Measurements from ENCODE around the gene PGLYRP2.

PGLYRP2 gene

DNA sequence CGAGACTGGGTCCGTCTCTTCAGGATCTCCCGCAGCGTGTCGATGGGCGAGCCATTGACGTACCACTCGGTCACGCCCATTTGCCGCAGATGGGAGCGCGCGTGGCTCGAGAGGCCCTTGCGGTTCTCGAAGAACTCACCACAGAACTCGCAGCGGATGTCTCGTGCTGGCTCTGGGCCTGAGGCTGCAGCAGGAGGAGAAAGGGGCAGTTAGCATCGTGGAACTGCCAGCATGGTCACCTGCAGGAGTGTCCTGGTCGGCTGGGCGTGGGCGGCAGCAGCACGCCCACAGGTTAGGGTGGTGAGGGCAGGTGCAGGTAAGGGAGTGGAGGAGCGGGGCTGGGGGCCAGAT is 52.0 kb downstream of the PGLYRP2 start:
- no peak for DNase-seq (ENCODE audit: low read depth in 1 of 2, low spot score in 1 of 2)

DNA sequence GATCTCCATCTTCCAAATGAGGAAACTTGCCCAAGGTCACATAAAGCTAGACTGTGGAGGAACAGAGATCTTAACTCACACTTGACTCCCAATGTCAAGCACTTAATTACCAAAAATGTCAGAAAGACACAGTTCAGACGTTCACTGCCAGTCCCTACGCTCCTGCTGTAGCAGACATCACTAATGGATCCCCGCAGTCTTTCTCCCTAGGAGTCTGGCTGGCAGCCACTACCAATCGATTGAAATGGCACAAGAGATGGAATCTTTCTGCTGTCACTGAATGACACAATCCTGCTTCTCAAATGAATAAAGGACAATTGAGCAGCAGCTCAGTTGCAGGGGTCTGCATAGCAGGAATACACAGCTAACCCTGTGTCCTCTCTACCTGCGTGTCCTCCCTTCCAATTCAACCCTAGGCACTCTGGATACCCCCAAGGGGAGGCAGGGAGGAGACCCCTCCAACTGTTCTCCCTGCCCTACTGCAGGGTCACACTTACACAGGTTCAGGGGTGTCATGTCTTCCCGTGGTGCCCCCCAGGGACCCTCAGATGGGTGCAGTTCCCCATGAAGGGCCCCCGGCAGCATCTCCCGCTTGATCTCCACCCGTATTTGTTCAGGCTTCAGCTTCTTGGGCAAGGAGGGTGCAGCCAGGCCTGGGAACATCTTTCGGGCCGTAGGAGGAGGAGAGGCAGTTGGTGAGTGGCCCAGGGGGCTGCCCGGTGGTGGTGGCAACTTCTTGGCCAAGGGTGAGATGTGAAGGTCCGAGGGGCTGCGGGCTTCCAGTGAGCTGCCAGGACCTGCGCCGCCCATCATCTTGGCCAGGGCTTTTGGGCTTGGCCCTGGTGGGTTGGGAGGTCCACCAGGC is 52.6 kb downstream of the PGLYRP2 start:
- no peak for DNase-seq (ENCODE audit: low read depth in 1 of 2, low spot score in 1 of 2)

DNA sequence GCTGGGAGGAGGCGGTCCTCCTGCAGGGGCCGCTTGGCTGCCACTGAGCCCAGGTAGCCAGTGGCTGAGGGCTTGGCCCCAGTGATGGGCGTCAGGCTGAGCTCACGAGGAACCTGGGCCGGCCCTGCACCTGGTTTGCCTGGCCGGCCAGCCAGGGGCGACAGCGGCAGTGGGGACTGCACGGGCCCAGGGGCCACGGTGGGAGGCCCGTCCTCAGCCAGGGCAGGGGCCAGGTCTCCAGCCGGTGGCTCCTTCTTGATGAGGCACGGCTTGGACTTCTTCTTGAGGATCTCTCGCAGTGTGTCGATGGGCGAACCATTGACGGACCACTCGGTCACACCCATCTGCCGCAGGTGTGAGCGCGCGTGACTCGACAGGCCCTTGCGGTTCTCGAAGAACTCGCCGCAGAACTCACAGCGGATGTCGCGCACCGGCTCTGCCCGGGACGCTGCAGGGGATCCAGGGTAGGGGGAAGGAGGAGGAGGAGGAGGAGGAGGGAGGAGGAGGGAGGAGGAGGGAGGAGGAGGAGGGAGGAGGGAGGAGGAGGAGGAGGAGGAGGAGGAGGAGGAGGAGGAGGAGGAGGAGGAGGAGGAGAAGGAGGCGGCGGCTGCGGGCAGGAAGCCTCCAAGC is 53.9 kb downstream of the PGLYRP2 start:
- no peak for DNase-seq (ENCODE audit: low read depth in 1 of 2, low spot score in 1 of 2)

GRCh38 chr19:15424692-15425272 is 54.5 kb downstream of the PGLYRP2 start:
- no peak for DNase-seq (ENCODE audit: low read depth in 1 of 2, low spot score in 1 of 2)

DNA sequence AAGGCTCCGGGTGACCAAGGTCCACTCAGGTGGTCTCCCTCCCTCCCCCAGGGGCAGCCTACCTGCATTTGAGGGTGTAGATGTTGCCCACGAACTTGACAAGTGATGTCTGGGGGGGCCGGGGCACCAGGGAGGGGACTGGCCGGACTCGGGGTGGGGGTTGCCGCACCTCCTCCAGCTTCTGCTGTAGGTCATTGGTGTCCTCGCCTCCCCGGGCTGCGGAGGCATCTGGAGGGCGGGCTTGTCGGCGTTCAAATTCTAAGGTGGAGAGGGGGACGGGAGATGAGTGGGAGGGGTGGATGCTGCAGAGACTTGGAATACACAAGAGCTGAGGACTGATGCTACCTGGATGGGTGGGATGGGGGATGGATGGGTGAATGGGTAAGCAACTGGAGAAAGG is 55.2 kb downstream of the PGLYRP2 start:
- DNase-seq (ENCODE audit: low read depth in 1 of 2, low spot score in 1 of 2) = no peak

- no peak for DNase-seq (ENCODE audit: low read depth in 1 of 2, low spot score in 1 of 2)
These were observed 56.2 kb downstream of the PGLYRP2 start for GRCh38 chr19:15423130-15423529.

DNA sequence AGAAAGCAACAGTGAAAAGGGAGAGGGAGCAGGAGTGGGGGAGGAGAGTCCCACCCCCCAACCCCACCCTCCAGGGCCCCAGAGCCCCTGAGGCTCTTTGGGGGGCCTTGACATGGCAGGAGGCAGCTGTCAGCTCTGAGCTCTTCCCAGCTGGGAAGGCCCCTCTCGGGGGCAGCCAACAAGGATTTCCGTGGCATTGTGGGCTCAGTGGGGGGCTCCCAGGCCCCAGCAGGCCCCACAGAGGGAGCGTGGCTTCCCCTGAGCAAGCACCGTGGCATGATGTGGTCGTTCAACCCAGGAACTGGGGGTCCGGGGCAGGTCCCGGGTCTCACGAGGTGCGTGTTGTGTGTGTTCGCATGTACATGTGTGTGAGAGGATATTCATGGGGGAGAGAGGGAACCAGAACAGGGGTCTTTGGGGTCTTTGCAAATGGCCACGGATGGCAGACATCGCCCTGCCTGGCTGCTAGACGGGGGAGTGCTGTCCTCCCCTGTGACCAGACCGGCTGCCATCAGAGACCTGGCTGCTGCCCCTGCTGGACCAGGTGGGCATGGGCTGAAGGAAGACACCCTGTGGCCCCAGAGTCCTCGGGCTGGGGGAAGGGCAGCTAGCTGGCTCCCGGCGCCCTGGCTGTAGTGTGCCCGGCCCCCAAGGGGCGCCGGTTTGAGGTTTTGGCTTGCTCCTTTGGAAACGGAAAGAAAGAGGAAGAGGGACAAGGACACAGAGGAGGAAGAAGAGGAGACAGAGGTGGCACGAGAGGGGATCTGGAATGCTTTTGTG is 56.8 kb downstream of the PGLYRP2 start:
- DNase-seq (ENCODE audit: low read depth in 1 of 2, low spot score in 1 of 2) = no peak

DNA sequence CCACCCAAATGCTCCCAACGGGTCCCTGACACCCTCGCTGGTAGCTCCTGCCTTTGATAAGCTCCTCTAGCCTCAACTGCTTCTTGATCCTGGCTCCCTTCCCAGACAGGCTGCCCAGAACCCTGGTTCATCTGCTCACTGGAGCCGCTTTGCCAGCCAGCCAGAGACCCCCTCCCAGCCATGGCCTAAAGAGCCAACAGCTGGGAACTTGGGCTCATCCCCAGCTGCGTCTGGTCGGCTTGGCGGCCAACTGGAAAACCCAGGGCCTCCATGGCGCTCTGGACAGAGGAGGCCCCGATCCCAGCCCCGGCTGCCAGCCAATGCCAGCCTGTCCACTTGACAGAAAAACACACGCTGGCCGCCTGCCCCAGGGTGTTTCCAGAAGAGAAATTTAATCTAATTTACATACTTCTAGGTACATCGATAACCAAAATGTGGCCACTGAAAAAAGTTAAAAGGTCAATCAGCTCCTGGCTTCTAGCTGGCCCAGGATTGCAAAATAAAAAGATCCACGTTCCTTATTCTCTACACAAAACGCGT is 57.5 kb downstream of the PGLYRP2 start:
- DNase-seq (ENCODE audit: low read depth in 1 of 2, low spot score in 1 of 2) = no peak

DNA sequence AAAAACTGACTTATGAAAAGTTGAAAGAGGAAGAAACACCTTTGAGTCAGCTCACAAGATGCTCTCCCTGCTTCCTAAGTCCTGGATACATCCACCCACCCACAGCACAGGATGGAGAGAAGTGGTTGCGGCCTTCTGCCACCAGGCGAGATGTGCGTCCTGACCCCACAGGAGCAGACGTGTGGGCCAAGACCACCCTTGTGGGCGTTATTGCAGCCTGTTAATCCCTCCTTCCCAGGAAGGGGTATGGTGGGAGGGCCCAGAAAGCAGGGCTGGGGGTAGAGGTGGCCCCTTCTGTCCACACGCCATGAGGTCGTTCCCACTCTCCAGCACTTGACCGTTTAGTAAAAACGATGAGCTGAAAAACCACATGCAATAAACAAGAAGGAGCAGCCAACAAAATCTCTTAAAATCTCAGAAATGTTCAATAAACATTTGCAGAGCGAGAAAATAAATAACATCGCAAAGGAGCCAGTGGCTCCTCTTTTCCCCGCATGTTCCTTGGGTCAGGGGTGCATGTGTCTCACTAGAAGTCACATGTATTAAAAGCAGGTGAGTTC is 58.1 kb downstream of the PGLYRP2 start:
- no peak for DNase-seq (ENCODE audit: low read depth in 1 of 2, low spot score in 1 of 2)

GRCh38 chr19:15419413-15420025 is 59.8 kb downstream of the PGLYRP2 start:
- no peak for DNase-seq (ENCODE audit: low read depth in 1 of 2, low spot score in 1 of 2)

All from activated CD4-positive, alpha-beta T cell treated with anti-CD3 and anti-CD28 coated beads, Interleukin-2, amount 50 U/mL, for 24 hours (primary cell).